IMR-90 (cell line): Measurements from ENCODE around the gene CCL4. TPM values are rescaled to one million over a fixed set of nuclear protein-coding genes. Genes with fewer than 3 reads are reported as not detected.

Experiments used
- ATAC-seq: fragments of 200-7000 bp; cut with Tn5 transposase; 2 replicates; pipeline ENCODE4 v1.9.1; 2020; ENCODE audit warnings: low read depth, mild to moderate bottlenecking, moderate library complexity
- BruUV-seq: library from RNA; stranded (reverse); fragments of 400-500 nt; replicated peaks from 2 replicates; lab custom pipeline; 2021; lab: Mats Ljungman, UMichigan
- CTCF ChIA-PET: fragments of 300-600 bp; formaldehyde crosslinking; extraction: SDS; loops from one replicate; lab custom pipeline; 2021; ENCODE audit warnings: antibody characterized with exemption; lab: Yijun Ruan, JAX
- POLR2A ChIA-PET: fragments of 300-600 bp; sonication (Branson Sonifier 250); formaldehyde crosslinking; loops from one replicate; lab custom pipeline; 2022; ENCODE audit warnings: antibody characterized with exemption; ENCODE audit not compliant: unreplicated experiment; lab: Charles Lee
- DNase-seq: peaks from one replicate; pipeline ENCODE4 v3.0.0; 2013
- H2AFZ ChIP-seq: replicated peaks from 2 replicates; pipeline ENCODE3; 2013; ENCODE audit warnings: low read length, mild to moderate bottlenecking; ENCODE audit not compliant: poor library complexity
- H2AK5ac ChIP-seq: 2 replicates; pipeline ENCODE4 v1.6.1; 2013; ENCODE audit warnings: low read depth, low read length, inconsistent platforms
- H2AK9ac ChIP-seq: replicated peaks from 2 replicates; pipeline ENCODE3; 2013; ENCODE audit warnings: mild to moderate bottlenecking, low read depth, low read length, moderate library complexity; ENCODE audit not compliant: poor library complexity
- H2BK120ac ChIP-seq: 2 replicates; pipeline ENCODE4 v1.6.1; 2013; ENCODE audit warnings: low read depth, low read length, inconsistent platforms
- H2BK15ac ChIP-seq: 3 replicates; pipeline ENCODE4 v1.6.1; 2013; ENCODE audit warnings: low read depth, low read length, inconsistent platforms
- H2BK20ac ChIP-seq: 2 replicates; pipeline ENCODE4 v1.6.1; 2013; ENCODE audit warnings: low read depth, mild to moderate bottlenecking, inconsistent platforms, low read length, moderate library complexity
- H2BK5ac ChIP-seq: 2 replicates; pipeline ENCODE4 v1.6.1; 2013; ENCODE audit warnings: mild to moderate bottlenecking, low read depth, low read length, inconsistent platforms; ENCODE audit not compliant: poor library complexity, severe bottlenecking
- H3K14ac ChIP-seq: replicated peaks from 2 replicates; pipeline ENCODE4 v1.6.1; 2013; ENCODE audit warnings: low read depth, low read length, inconsistent platforms
- H3K18ac ChIP-seq: 2 replicates; pipeline ENCODE4 v1.6.1; 2013; ENCODE audit warnings: low read depth, low read length, control low read depth
- H3K23ac ChIP-seq: 2 replicates; pipeline ENCODE4 v1.6.1; 2013; ENCODE audit warnings: low read depth, low read length, inconsistent platforms
- H3K27ac ChIP-seq: 2 replicates; pipeline ENCODE4 v1.5.1; 2013; ENCODE audit warnings: mild to moderate bottlenecking, control low read depth, low read length; ENCODE audit not compliant: insufficient read depth
- H3K27me3 ChIP-seq: 2 replicates; pipeline ENCODE4 v1.6.1; 2013; ENCODE audit warnings: low read length; ENCODE audit not compliant: control insufficient read depth, insufficient read depth
- H3K36me3 ChIP-seq: 2 replicates; pipeline ENCODE4 v1.6.1; 2013; ENCODE audit warnings: low read length, mixed read lengths; ENCODE audit not compliant: control insufficient read depth, insufficient read depth
- H3K4ac ChIP-seq: 2 replicates; pipeline ENCODE4 v1.6.1; 2013; ENCODE audit warnings: low read depth, low read length, inconsistent platforms
- H3K4me1 ChIP-seq: 2 replicates; pipeline ENCODE4 v1.6.1; 2013; ENCODE audit warnings: low read length, mixed read lengths; ENCODE audit not compliant: control insufficient read depth, insufficient read depth
- H3K4me2 ChIP-seq: 2 replicates; pipeline ENCODE4 v1.6.1; 2013; ENCODE audit warnings: low read depth, mild to moderate bottlenecking, control low read depth, low read length, moderate library complexity
- H3K4me3 ChIP-seq: 2 replicates; pipeline ENCODE4 v1.5.1; 2013; ENCODE audit warnings: low read depth, mild to moderate bottlenecking, control low read depth, low read length, moderate library complexity; ENCODE audit not compliant: insufficient read depth
- H3K56ac ChIP-seq: 2 replicates; pipeline ENCODE4 v1.6.1; 2013; ENCODE audit warnings: low read length, inconsistent platforms; ENCODE audit not compliant: insufficient read depth; ENCODE audit errors: extremely low read depth
- H3K79me1 ChIP-seq, 2 experiments: 2 replicates each; pipeline ENCODE4 v1.6.1; 2013; ENCODE audit warnings: low read length in 2 of 2, inconsistent platforms in 1 of 2, low read depth in 1 of 2
- H3K9ac ChIP-seq: 2 replicates; pipeline ENCODE4 v1.6.1; 2013; ENCODE audit warnings: low read depth, low read length, control low read depth
- H3K9me1 ChIP-seq: 2 replicates; pipeline ENCODE4 v1.6.1; 2013; ENCODE audit warnings: low read length, inconsistent platforms; ENCODE audit not compliant: insufficient read depth
- H3K9me3 ChIP-seq: 2 replicates; pipeline ENCODE4 v1.6.1; 2013; ENCODE audit warnings: low read length; ENCODE audit not compliant: control insufficient read depth, insufficient read depth
- H4K20me1 ChIP-seq: 2 replicates; pipeline ENCODE4 v1.6.1; 2013; ENCODE audit warnings: low read length, inconsistent platforms; ENCODE audit not compliant: insufficient read depth
- H4K5ac ChIP-seq: 2 replicates; pipeline ENCODE4 v1.6.1; 2013; ENCODE audit warnings: mild to moderate bottlenecking, low read depth, low read length, control low read depth
- H4K8ac ChIP-seq, 2 experiments: 2 replicates each; pipeline ENCODE4 v1.6.1; 2013; ENCODE audit warnings: low read depth in 2 of 2, low read length in 2 of 2, control low read depth in 1 of 2, inconsistent platforms in 1 of 2
- H4K91ac ChIP-seq: 2 replicates; pipeline ENCODE4 v1.6.1; 2013; ENCODE audit warnings: low read depth, low read length, inconsistent platforms; ENCODE audit not compliant: insufficient read depth
- BHLHE40 ChIP-seq: fragments of 150-350 bp; IDR thresholded peaks from 2 replicates; pipeline ENCODE4 v1.6.1; 2016; ENCODE audit warnings: mild to moderate bottlenecking, low read depth, low read length
- CHD1 ChIP-seq: IDR thresholded peaks from 2 replicates; pipeline ENCODE4 v1.6.1; 2012; ENCODE audit warnings: low read depth, low read length, improper control_type of control experiment
- FOS ChIP-seq: fragments of 150-350 bp; IDR thresholded peaks from 2 replicates; pipeline ENCODE4 v1.6.1; 2016; ENCODE audit warnings: low read depth, low read length
- MAFK ChIP-seq: IDR thresholded peaks from 2 replicates; pipeline ENCODE4 v1.6.1; 2012; ENCODE audit warnings: low read depth, low read length, improper control_type of control experiment
- MAZ ChIP-seq: IDR thresholded peaks from 2 replicates; pipeline ENCODE4 v1.6.1; 2012; ENCODE audit warnings: low read depth, mild to moderate bottlenecking, low read length, improper control_type of control experiment, moderate library complexity, borderline replicate concordance
- MXI1 ChIP-seq: IDR thresholded peaks from 2 replicates; pipeline ENCODE4 v1.6.1; 2012; ENCODE audit warnings: low read depth, mild to moderate bottlenecking, low read length, moderate library complexity, borderline replicate concordance
- NFE2L2 ChIP-seq: fragments of 150-350 bp; IDR thresholded peaks from 2 replicates; pipeline ENCODE4 v1.6.1; 2016; ENCODE audit warnings: low read depth, mild to moderate bottlenecking, low read length
- POLR2A ChIP-seq: IDR thresholded peaks from 2 replicates; pipeline ENCODE4 v1.6.1; 2012; ENCODE audit warnings: mild to moderate bottlenecking, low read depth, low read length
- RAD21 ChIP-seq: IDR thresholded peaks from 2 replicates; pipeline ENCODE4 v1.6.1; 2012; ENCODE audit warnings: low read length, improper control_type of control experiment
- RFX5 ChIP-seq: IDR thresholded peaks from 2 replicates; pipeline ENCODE4 v1.8.0; 2012; ENCODE audit warnings: low read depth, mild to moderate bottlenecking, low read length, moderate library complexity
- SMC3 ChIP-seq: fragments of 150-350 bp; IDR thresholded peaks from 2 replicates; pipeline ENCODE4 v1.6.1; 2016; ENCODE audit warnings: low read depth, mild to moderate bottlenecking, antibody characterized with exemption, low read length, moderate library complexity
- WGBS, 2 experiments: methylation state at CpG; one replicate each; pipeline versions ENCODE4 v1.1.5 to v1.1.7; 2013; ENCODE audit warnings: missing lambda C conversion rate in 2 of 2; ENCODE audit not compliant: insufficient read length in 1 of 2; ENCODE audit errors: extremely low coverage in 2 of 2; 5-methylcytosine and 5-hydroxymethylcytosine counted together
- dilution Hi-C: fragments of 300-500 bp; cut with HindIII; formaldehyde crosslinking; loops from one replicate; pipeline ENCODE4 v1.14.3; 2018; ENCODE audit warnings: low sequenced_read_pairs; ENCODE audit not compliant: unreplicated experiment
- in situ Hi-C: fragments of 300-500 bp; cut with MboI; formaldehyde crosslinking; loops from 3 replicates; pipeline ENCODE4 v1.14.3; 2019; ENCODE audit warnings: low sequenced_read_pairs, inconsistent platforms, mixed read lengths
- intact Hi-C: fragments of 100-400 bp; cut with micrococcal nuclease; formaldehyde crosslinking; loops from 2 replicates; pipeline ENCODE4 v1.10.0; 2022
- polyA plus RNA-seq, 3 experiments: library from polyadenylated mRNA; depleted of rRNA; stranded (reverse); fragments of >200 nt; gene quantifications; 2 replicates each; pipeline ENCODE4 v1.2.3, GENCODE V29; 2012; ENCODE audit warnings: low replicate concordance in 1 of 3
- total RNA-seq: library from RNA; depleted of rRNA; stranded (reverse); fragments of >200 nt; gene quantifications from 2 replicates; pipeline ENCODE4 v1.2.3, GENCODE V29; 2012
- TF ChIP-seq, protein P1 (sequence below): fragments of 150-350 bp; IDR thresholded peaks from 2 replicates; pipeline ENCODE4 v1.6.1; 2016; ENCODE audit warnings: low read depth, mild to moderate bottlenecking, low read length, moderate library complexity, borderline replicate concordance
- TF ChIP-seq, protein P2 (sequence below): fragments of 150-350 bp; IDR thresholded peaks from 2 replicates; pipeline ENCODE4 v1.6.1; 2017; ENCODE audit warnings: mild to moderate bottlenecking, antibody characterized with exemption, low read length, low read depth
- TF ChIP-seq, protein P3 (sequence below): conservative IDR thresholded peaks from 2 replicates; pipeline ENCODE4 v1.5.1; 2012; ENCODE audit warnings: mild to moderate bottlenecking, low read depth, low read length, improper control_type of control experiment

The CCL4 gene
- total and polyA plus RNA-seq, 2 of the 4 experiments (the other 2 are of a cell fraction) = not detected

DNA sequence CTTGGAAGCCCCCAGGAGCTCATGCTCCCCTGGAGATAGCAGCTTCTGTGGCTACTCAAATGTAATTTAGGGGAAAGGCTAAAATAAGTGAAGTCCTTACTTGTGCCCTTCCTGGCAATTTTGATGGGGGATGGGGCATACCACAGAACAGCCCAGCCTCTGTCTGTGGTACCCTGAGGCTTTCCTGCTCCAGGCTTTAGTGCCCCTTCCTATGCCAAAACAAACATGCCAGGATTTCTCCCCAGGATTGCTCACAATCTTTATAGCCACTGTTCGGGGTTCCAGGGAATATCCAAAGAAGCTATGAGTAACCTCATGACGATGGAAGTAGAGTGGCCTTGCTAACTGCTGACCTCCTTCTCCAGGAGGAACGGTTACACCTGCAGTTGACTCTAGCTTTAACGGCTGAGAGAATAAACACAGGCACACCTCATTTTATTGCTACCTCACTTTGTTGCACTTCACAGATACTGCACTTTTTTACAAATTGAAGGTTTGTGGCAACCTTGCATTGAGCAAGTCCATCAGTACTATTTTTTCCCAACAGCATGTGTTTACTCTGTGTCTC lies 24.9 kb downstream of the CCL4 start:
- Histone ChIP-seq H3K56ac (no peak overlapping the region), H3K9ac (no peak overlapping the region), H3K4me1 (no peaks in the 10 kb centered on the region), H2BK15ac (no peak overlapping the region), H3K9me1 (no peaks in the 10 kb centered on the region), H3K18ac (no peak overlapping the region), H4K20me1 (no peaks in the 10 kb centered on the region), H2BK120ac (no peak overlapping the region), H4K8ac (no peak overlapping the region), H2BK20ac (no peak overlapping the region), H3K23ac (no peak overlapping the region), H2BK5ac (no peak overlapping the region), H2AK9ac (no peak overlapping the region), H3K27ac (no peak overlapping the region), H4K5ac (no peak overlapping the region), H4K91ac (no peak overlapping the region), H3K14ac (no peak overlapping the region), H3K27me3 (no peaks in the 10 kb centered on the region), H3K9me3 (peaks cover 4% of the 10 kb centered on the region; the same call in 1 of the 2 replicates), H2AFZ (no peak overlapping the region), H2AK5ac (no peak overlapping the region), H3K4me2 (no peak overlapping the region), H3K79me1 (no peaks in the 10 kb centered on the region), H3K4me3 (no peak overlapping the region), H3K4ac (no peak overlapping the region), H3K36me3 (no peaks in the 10 kb centered on the region)
- ChIA-PET POLR2A (no interaction called here), CTCF (no interaction called here)
- ATAC-seq = no peak
- dilution Hi-C loops (no loop called here), in situ Hi-C loops (no loop called here), intact Hi-C loops (no loop called here)
- TF ChIP-seq MAZ = no peak
- TF ChIP-seq NFE2L2 = no peak
- TF ChIP-seq CHD1 = no peak
- no peak for TF ChIP-seq SMC3
- TF ChIP-seq, protein P1, sequence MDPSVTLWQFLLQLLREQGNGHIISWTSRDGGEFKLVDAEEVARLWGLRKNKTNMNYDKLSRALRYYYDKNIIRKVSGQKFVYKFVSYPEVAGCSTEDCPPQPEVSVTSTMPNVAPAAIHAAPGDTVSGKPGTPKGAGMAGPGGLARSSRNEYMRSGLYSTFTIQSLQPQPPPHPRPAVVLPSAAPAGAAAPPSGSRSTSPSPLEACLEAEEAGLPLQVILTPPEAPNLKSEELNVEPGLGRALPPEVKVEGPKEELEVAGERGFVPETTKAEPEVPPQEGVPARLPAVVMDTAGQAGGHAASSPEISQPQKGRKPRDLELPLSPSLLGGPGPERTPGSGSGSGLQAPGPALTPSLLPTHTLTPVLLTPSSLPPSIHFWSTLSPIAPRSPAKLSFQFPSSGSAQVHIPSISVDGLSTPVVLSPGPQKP = no peak
- no peak for TF ChIP-seq MAFK
- TF ChIP-seq, protein P2, sequence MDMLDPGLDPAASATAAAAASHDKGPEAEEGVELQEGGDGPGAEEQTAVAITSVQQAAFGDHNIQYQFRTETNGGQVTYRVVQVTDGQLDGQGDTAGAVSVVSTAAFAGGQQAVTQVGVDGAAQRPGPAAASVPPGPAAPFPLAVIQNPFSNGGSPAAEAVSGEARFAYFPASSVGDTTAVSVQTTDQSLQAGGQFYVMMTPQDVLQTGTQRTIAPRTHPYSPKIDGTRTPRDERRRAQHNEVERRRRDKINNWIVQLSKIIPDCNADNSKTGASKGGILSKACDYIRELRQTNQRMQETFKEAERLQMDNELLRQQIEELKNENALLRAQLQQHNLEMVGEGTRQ = no peak
- TF ChIP-seq, protein P3, sequence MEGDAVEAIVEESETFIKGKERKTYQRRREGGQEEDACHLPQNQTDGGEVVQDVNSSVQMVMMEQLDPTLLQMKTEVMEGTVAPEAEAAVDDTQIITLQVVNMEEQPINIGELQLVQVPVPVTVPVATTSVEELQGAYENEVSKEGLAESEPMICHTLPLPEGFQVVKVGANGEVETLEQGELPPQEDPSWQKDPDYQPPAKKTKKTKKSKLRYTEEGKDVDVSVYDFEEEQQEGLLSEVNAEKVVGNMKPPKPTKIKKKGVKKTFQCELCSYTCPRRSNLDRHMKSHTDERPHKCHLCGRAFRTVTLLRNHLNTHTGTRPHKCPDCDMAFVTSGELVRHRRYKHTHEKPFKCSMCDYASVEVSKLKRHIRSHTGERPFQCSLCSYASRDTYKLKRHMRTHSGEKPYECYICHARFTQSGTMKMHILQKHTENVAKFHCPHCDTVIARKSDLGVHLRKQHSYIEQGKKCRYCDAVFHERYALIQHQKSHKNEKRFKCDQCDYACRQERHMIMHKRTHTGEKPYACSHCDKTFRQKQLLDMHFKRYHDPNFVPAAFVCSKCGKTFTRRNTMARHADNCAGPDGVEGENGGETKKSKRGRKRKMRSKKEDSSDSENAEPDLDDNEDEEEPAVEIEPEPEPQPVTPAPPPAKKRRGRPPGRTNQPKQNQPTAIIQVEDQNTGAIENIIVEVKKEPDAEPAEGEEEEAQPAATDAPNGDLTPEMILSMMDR = no peak
- TF ChIP-seq RAD21 = no peak
- no peak for TF ChIP-seq MXI1
- no peak for TF ChIP-seq POLR2A
- TF ChIP-seq BHLHE40 = no peak
- no peak for TF ChIP-seq FOS
- no peak for TF ChIP-seq RFX5
- no peak for DNase-seq
- BruUV-seq = no TSS peak
- WGBS, 2 experiments = 49% methylated on average over 4 of the region's 4 CpGs; no CpG with 5 or more reads in 1 of the 2 experiments
